HUES6 (cell line): ENCODE data around the gene MACROD1.

Source experiments
- H3K27ac ChIP-seq: 2 replicates; pipeline ENCODE4 v1.7.0; 2013; ENCODE audit warnings: low read depth, mild to moderate bottlenecking, low read length, inconsistent platforms
- H3K27me3 ChIP-seq: 2 replicates; pipeline ENCODE4 v1.6.1; 2013; ENCODE audit warnings: low read length; ENCODE audit not compliant: control insufficient read depth, insufficient read depth
- H3K36me3 ChIP-seq: 2 replicates; pipeline ENCODE4 v1.6.1; 2013; ENCODE audit warnings: low read length; ENCODE audit not compliant: control insufficient read depth, insufficient read depth
- H3K4me1 ChIP-seq: 2 replicates; pipeline ENCODE4 v1.6.1; 2013; ENCODE audit warnings: low read length; ENCODE audit not compliant: control insufficient read depth, insufficient read depth
- H3K4me3 ChIP-seq: 2 replicates; pipeline ENCODE4 v1.5.1; 2013; ENCODE audit warnings: low read depth, low read length
- H3K9ac ChIP-seq: one replicate; pipeline ENCODE4 v1.6.1; 2013; ENCODE audit warnings: mild to moderate bottlenecking, low read length
- H3K9me3 ChIP-seq: 2 replicates; pipeline ENCODE4 v1.6.1; 2013; ENCODE audit warnings: low read depth, low read length; ENCODE audit not compliant: control insufficient read depth, insufficient read depth

The MACROD1 gene

DNA sequence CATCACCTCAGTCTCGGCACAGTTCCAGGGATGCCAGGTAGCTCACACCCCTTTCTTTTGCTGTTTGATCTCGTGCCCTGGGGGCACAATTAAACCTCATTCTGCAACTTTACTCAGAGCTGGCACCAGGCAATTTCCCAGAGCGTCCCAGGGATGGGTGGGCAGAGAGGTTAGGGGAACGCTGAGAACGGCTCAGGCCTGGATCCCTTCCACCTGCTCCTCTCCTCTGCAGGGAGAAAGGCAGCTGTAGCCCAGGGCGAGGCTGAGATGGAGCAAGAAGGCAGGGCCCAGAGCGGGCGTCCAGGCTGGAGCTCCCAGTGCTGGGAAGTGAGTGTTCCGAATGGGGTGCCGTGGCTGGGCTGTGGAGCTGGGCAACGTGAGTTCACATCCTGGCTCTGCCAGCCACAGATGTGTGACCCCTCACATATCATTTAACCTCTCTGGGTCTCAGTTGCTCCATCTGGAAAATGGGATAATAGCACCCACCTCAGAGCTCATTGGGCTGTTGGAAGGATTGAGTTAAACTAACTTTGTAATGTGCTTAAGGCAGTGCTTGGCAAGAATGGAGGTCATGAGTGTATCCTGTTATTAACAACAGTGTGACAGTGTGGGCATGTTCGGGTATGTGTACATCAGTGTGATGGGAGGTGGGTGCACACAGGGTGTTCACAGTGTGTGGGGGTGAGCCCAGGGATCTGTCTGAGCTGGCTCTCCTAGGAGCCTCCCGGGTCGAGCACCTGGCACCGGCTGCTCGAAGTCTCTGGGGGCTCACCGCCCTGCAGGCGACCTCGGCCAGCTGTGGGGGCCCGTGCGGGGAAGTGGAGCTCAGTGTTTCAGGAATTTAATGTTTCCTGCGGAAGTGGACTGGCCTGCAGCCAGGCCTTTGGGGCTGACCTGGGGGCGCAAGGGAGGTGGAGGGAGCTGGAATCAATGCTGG lies 164.2 kb downstream of the MACROD1 start:
- Histone ChIP-seq H3K27me3 (peaks cover 52% of the 10 kb centered on the region), H3K9ac (no peak overlapping the region), H3K9me3 (no peaks in the 10 kb centered on the region), H3K27ac (no peak overlapping the region), H3K4me1 (peaks cover 15% of the 10 kb centered on the region), H3K36me3 (peaks cover 15% of the 10 kb centered on the region), H3K4me3 (no peak overlapping the region)

DNA sequence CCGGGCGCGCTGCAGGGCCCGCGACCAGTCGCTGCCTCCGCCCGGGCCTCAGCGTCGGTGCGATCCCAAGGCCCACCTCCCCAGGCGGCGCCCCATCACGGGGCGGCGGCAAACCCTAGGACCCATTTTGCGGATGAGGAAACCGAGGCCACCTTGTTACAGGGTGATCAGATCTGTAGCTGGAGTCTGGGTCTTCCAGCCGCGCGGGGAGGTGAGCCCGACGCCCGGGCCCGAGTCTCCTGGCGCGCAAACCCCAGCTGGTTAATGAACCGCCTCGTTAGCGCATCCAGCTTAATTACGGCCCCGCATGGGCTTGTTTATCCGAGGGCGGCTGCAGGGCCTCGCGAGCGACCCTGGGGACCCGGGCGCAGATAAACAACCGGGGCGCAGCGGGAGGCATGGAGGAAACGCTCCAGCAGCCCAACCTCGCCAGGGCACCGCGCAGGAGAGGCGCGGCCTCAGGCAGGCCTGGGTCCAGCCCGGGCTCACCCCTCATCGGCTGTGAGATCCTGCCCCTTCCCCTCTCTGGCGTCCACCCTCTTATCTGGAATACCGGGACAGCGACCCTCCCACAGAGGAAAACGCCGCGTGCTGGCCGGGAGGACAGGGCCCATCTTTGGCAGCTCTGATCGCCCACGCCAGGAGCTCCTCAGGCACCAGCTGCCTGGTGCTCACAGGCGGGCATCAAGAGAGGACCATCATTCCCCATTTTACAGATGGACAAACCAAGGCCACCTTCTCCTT lies 165.0 kb downstream of the MACROD1 start:
- H3K9me3 ChIP-seq = no peaks in the 10 kb centered on the region
- peaks cover 24% of the 10 kb centered on the region for H3K36me3 ChIP-seq
- peaks cover 43% of the 10 kb centered on the region for H3K27me3 ChIP-seq
- H3K4me1 ChIP-seq = peaks cover 14% of the 10 kb centered on the region; the same call in 1 of the 2 replicates
- H3K9ac ChIP-seq = no peak overlapping the region
- H3K4me3 ChIP-seq = peak overlapping the region; percentile 47; the same call in 1 of the 2 replicates
- H3K27ac ChIP-seq = no peak overlapping the region

DNA sequence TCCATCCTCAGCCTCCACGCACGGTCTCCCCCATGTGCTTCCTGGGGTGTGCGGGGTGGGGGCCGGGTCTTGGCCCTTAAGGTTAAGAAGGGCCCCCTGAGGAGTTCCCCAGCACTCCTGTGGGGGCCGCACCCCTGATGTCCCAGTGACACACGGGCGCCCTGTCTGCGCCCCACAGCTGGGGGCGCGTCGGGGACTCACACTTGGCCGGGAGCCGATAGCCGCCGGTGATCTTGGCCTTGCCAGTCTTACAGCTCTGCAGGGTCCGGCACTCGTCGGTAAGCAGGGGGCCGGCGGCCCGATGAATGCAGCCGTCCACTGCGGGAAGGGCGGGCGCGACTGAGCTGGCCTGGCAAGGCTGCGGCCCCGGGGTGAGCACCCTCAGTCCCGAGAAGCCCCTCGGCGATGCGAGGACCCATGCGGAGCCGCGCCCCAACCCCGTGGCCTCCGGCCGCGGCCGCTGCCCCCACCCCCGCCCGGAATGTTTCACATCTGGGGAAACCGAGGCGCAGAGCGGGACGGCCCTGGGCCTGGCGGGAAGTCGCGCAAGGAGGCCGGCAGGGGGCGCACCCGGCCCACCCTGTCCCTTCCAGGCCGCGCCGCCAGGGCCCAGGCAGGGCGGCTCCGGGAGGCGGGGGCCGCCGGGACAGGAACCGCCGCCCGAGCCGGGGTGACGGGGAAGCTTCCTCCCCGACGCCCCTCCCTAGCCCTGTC lies 165.7 kb downstream of the MACROD1 start:
- H3K4me3 ChIP-seq = peak overlapping the region; percentile 65
- H3K9ac ChIP-seq = peak overlapping the region; percentile 8
- no peak overlapping the region for H3K27ac ChIP-seq
- H3K9me3 ChIP-seq = no peaks in the 10 kb centered on the region
- peaks cover 30% of the 10 kb centered on the region for H3K36me3 ChIP-seq
- peaks cover 36% of the 10 kb centered on the region for H3K27me3 ChIP-seq
- peaks cover 14% of the 10 kb centered on the region; the same call in 1 of the 2 replicates for H3K4me1 ChIP-seq

DNA sequence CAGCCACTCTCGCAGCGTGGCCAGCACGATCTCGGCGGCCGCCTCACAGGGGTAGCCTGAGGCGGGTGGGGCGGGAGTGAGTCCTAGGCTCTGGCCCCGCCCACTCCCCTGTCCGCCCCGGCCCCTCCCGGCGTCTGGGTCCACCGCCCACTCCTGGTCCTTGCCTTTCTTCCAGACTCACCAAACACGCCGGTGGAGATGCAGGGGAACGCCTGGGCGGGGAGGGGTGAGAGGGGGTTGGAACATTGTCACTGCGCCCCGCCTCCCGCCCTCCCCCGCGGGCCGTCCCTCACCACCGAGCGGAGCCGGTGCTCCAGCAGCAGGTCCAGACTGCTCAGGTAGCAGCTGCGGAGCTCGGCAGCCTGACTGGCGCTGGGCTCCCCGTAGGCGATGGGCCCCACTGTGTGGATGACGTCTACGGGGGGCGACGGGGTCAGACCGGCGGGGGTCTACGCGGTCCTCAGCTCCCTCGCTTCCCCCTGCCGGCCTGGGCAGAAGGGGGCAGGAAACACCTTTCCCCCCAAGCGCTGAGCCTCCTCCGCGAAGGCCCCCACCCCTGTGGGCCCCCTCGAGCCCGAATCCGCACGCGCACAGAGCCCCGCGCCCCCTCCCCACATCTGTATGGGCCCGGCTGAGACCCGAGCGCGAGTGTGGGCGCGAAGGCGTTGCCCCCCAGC lies 166.4 kb downstream of the MACROD1 start:
- peaks cover 36% of the 10 kb centered on the region for H3K36me3 ChIP-seq
- peak overlapping the region; percentile 8 for H3K9ac ChIP-seq
- peaks cover 35% of the 10 kb centered on the region for H3K27me3 ChIP-seq
- peak overlapping the region; percentile 65 for H3K4me3 ChIP-seq
- no peaks in the 10 kb centered on the region for H3K9me3 ChIP-seq
- no peak overlapping the region for H3K27ac ChIP-seq
- peaks cover 14% of the 10 kb centered on the region; the same call in 1 of the 2 replicates for H3K4me1 ChIP-seq

DNA sequence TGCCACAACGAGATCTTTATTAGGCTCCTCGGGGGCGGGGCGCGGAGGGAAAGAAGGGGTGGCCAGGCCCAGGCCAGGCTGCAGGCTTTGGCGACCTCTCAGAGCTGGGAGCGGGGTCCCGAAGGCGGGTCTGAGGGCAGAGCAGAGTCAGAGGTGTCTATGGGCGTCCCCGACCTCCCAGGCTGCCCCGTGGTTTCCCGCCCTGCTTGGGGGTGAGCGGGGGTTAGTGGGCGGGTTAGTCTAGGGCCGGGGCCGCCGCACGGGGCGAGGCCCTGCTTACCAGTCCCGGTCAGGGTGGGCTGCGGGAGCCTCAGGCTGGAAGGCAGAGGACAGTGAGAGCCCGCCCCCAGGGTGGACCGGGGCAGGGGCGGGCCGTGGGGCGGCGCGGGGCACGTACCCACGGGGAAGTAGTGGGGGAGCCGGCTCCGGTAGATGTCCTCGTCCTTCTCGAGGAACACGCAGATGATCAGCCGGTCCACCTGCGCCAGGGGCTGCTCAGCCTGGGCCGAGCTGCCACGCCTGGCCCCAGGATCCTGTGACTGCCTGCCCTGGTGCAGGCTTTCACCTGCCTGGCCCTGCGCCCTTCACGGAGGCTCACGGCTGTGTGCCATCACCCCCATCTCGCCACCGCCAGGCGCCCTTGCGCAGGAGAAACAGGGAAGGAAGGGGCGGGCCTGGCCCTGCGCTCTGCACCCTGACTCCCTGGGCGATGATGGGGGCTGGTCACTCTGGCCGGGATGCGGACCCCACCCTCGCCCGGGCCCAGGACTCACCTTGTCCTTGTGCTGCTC lies 167.2 kb downstream of the MACROD1 start:
- Histone ChIP-seq H3K27ac (no peak overlapping the region), H3K27me3 (peaks cover 32% of the 10 kb centered on the region), H3K36me3 (peaks cover 38% of the 10 kb centered on the region), H3K9ac (peak overlapping the region; percentile 49), H3K4me3 (peak overlapping the region; percentile 65), H3K9me3 (no peaks in the 10 kb centered on the region), H3K4me1 (peaks cover 14% of the 10 kb centered on the region; the same call in 1 of the 2 replicates)

DNA sequence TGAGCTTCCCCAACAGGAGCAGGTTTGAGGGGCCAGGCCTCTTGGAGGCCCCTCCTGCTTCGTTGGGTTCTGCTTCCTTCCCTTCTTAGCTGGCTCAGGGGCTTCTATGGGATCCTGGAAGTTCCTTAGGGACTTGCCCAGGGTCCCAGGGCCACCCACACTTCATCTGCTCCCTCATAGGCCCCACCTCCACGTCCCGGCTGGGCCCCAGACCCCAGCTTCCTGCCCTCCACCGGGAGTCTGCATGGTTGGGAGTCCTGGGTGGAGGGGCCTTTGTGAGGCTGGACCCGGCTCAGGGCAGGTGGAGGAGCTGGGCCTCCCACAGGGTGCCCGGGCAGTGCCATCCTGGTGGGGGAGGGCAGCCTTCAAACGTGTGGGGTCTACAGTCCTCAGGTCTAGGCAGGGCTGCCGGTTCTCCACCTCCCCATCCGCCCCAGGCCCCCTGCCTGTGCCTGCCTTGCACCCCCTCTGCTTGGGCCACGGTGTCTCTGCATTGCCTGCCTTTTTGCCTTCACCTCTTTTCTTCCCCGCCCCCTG lies 168.0 kb downstream of the MACROD1 start:
- Histone ChIP-seq H3K4me3 (peak overlapping the region; percentile 65; the same call in 1 of the 2 replicates), H3K36me3 (peaks cover 45% of the 10 kb centered on the region), H3K9me3 (no peaks in the 10 kb centered on the region), H3K27ac (no peak overlapping the region), H3K27me3 (peaks cover 23% of the 10 kb centered on the region), H3K9ac (no peak overlapping the region), H3K4me1 (peaks cover 14% of the 10 kb centered on the region; the same call in 1 of the 2 replicates)

DNA sequence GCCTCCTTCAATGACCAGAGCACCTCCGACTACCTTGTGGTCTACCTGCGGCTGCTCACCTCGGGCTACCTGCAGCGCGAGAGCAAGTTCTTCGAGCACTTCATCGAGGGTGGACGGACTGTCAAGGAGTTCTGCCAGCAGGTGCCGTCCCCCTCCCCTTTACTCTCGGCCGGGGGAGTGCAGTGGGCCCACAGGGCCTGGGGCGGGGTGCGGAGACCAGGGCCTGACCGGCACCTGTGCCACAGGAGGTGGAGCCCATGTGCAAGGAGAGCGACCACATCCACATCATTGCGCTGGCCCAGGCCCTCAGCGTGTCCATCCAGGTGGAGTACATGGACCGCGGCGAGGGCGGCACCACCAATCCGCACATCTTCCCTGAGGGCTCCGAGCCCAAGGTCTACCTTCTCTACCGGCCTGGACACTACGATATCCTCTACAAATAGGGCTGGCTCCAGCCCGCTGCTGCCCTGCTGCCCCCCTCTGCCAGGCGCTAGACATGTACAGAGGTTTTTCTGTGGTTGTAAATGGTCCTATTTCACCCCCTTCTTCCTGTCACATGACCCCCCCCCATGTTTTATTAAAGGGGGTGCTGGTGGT lies 168.7 kb downstream of the MACROD1 start:
- Histone ChIP-seq H3K4me1 (peaks cover 14% of the 10 kb centered on the region; the same call in 1 of the 2 replicates), H3K27ac (no peak overlapping the region), H3K4me3 (no peak overlapping the region), H3K27me3 (peaks cover 17% of the 10 kb centered on the region), H3K36me3 (peaks cover 46% of the 10 kb centered on the region), H3K9me3 (no peaks in the 10 kb centered on the region), H3K9ac (no peak overlapping the region)

GRCh38 chr11:63996512-63996911 lies 169.4 kb downstream of the MACROD1 start:
- Histone ChIP-seq H3K4me1 (peaks cover 14% of the 10 kb centered on the region; the same call in 1 of the 2 replicates), H3K9me3 (no peaks in the 10 kb centered on the region), H3K27ac (no peak overlapping the region), H3K36me3 (peaks cover 47% of the 10 kb centered on the region), H3K4me3 (no peak overlapping the region), H3K27me3 (peaks cover 10% of the 10 kb centered on the region), H3K9ac (no peak overlapping the region)

GRCh38 chr11:63993993-63994392 lies 171.9 kb downstream of the MACROD1 start:
- no peak overlapping the region for H3K9ac ChIP-seq
- H3K4me3 ChIP-seq = no peak overlapping the region
- H3K4me1 ChIP-seq = peaks cover 12% of the 10 kb centered on the region; the same call in 1 of the 2 replicates
- H3K9me3 ChIP-seq = no peaks in the 10 kb centered on the region
- no peaks in the 10 kb centered on the region for H3K27me3 ChIP-seq
- no peak overlapping the region for H3K27ac ChIP-seq
- H3K36me3 ChIP-seq = peaks cover 68% of the 10 kb centered on the region
